ENCODE data around the gene LDLRAD3.
"Not testable (repeated sequence)": the region's sequence is repeated elsewhere in the genome, so short reads cannot be mapped to it uniquely, and the experiment has no call there.

The LDLRAD3 gene

GRCh38 chr11:36177836-36178235 lies 234.0 kb downstream of the LDLRAD3 start:
- DNase-seq = no peak

DNA sequence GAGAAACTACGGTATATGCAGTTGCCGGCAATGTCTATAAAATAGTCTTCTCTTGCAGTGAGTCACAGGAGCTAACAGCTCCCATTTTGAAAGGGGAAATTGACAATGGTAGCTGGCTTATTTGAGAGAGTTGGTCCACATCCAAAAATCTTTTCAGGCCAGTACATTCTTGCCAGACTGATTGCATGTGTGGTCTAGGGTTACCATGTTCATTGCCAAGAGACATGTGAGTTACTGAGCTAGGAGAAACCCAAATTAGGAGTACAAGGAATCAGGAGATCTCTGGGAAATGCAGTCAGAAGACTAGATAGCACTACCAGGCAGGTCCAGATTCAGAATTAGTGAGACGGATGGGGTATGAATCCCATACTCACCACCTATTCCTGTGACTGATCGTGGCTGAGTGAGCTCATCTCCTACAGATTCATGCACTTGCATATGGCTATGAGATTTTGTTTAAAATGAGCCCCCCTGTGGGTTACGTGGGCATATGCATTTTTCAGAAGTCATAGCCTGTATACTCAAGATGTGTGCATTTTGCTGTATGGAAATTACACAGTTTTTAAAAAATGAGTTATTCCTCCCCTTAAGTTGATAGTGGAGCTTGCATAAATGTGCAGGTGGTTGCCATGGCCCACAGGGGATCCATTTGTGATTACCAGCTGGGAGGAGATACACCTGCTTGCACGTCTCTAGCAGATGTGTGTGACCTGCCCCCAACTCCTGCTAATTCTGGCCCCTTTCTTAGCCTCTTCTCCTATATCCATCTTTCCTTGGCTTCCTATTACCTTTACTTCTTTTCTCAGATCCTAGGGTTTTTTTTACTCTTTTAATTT lies 242.7 kb downstream of the LDLRAD3 start:
- no peak for DNase-seq

- no peak for DNase-seq
These were observed 243.8 kb downstream of the LDLRAD3 start for GRCh38 chr11:36187622-36188021.

DNA sequence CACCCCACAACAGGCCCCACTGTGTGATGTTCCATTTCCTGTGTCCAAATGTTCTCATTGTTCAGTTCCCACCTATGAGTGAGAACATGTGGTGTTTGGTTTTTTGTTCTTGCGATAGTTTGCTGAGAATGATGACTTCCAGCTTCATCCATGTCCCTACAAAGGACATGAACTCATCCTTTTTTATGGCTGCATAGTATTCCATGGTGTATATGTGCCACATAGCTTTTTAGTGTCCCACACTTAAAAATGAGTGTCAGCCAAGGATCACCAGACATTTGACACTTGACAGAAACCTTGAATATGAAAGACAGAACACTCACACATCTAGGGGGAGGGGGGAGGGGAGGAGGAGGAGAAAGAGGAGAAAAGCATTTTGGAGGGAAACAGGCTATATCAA lies 245.9 kb downstream of the LDLRAD3 start:
- not testable (repeated sequence) for DNase-seq

DNA sequence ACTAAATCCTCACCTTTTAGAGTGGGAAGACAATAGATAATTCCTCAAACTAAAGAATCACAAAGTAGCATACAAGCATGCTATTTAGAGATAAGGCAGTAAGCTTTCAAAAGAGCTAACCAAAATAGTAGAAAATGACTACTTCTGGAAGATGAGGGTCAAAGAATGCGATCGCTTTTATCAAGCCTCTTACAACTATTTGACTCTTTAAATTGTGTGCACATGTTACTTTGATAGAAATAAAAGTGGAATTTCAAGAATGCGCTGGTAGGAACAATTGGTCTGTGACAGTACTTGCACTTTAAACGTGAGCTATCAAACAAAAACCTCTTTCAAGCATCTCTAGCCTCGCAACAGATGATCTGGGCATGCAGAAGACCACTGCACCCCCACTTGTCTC lies 248.1 kb downstream of the LDLRAD3 start:
- no peak for DNase-seq

DNA sequence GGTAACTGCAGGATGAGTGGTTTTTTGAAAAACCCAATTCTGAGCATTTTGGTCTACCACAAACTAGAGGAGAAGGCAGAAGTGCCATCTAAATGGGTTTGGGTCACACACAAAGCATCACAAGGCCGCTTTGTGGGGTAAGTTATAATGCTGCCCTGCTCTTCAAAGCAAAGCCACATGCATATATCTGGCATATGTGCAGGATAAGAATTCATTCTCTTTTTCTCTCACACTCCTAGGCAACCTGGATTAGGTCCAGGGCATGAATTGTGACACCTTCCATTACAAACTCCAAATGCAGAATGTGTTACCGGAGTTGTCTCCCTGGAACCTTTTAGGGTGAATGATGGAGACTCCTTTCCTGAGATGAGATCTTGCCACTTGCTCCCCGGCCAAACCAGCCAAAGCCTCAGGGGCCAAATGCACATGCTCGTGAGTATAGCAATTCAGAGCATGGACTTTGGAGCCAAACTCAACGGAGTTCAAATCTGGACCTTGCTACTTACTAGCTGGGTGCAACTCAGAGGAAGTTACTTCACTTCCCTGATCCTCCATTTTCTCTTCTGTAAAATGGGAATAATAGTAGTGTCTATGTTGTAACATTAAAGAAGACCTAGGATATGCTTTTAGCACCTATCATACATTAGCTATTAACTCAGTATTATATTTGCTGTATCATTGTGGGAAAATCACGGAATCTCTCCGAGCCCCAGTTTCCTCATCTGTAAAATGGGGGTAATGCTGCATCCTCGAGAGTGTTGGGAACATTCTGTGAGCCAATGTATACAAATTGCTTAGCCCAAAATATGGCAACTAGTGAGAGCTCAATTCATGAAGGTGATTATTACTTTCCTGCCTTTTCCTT lies 248.8 kb downstream of the LDLRAD3 start:
- DNase-seq = no peak

GRCh38 chr11:36193290-36193619 lies 249.4 kb downstream of the LDLRAD3 start:
- DNase-seq = no peak

DNA sequence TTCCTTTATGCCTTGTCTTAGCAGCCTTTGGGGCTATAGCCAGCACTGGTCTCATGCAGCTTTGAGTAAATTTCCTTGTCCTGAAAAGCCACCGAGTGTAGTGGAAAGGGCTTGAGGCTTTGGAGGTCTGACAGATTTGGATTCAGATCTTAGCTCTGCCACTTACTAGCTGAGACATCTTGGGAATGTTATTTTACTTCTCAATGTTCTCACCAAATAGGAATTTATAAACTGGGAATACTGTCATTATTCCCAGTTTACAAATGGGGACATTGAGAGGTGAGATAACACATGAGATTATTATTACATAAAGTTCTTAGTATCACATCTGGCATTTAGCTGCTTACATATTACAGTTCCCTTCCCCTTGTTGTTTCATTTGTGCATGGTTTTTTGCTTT lies 249.9 kb downstream of the LDLRAD3 start:
- DNase-seq = no peak

- DNase-seq = no peak
These were observed 251.9 kb downstream of the LDLRAD3 start for GRCh38 chr11:36195496-36196354.

DNA sequence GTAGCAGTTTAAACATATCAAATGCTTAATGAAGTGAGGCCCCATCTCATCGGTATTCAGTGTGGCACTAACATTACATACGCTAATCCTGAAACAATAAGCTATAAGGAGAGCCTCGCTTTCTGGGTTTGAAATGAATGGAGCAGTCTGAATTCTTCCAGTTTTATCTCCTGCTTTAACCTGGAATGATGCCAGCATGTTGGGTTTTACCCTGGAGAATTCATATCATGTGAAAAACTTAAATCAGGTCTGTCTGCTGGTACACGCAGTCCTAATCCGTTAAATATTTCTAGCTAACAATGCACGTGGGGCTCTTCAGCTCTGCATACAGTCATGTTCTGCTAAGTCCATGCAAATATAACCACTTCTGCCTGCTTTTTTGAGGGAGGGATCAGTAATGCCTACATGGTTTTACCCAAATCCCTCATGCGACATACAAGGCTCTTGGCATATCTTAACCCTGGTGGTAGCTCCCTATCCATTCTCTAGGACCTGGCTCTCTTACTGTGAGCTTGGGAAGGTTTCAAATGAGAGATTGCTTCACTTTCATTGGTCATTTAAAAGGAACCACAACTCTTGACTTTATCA lies 252.6 kb downstream of the LDLRAD3 start:
- no peak for DNase-seq

GRCh38 chr11:36201411-36201810 lies 257.5 kb downstream of the LDLRAD3 start:
- DNase-seq = no peak

DNA sequence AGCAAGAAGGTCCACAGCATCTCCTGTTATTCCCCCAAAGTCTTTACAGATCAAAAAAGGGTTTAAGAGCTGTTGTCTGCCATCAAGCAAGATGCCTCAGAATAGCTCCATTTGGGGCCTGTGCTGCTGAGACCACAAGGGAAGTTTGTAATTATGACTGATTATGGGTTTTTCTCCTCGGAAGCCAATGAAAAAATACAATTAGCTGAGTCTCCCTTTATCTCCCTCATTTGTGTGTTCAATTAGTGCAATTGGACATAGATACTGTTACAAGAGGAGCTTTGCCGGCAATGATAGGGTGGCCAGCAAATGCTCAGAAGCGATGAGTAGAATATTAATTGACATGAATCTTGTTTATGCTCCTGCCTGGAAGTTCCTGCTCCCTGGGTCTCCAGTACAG lies 261.7 kb downstream of the LDLRAD3 start:
- no peak for DNase-seq

DNA sequence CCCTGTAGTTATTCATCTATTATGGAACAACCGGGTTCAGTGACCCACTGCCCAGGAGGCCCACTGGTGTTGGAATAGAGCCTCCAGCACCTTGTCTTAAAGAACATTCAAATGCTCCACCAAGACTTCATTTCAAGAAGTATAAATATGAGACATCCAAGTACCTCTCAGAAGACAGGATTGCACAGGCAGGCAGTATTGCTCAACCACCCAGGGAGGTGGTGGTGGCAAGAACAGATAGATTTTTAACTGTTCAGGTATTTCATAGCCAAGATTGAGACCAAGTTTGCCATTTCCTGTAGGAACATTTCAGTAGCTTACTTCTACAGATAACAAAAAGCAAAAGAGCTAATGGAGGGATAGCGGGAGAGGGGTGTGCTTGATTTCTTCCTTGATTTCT lies 266.7 kb downstream of the LDLRAD3 start:
- DNase-seq = no peak

DNA sequence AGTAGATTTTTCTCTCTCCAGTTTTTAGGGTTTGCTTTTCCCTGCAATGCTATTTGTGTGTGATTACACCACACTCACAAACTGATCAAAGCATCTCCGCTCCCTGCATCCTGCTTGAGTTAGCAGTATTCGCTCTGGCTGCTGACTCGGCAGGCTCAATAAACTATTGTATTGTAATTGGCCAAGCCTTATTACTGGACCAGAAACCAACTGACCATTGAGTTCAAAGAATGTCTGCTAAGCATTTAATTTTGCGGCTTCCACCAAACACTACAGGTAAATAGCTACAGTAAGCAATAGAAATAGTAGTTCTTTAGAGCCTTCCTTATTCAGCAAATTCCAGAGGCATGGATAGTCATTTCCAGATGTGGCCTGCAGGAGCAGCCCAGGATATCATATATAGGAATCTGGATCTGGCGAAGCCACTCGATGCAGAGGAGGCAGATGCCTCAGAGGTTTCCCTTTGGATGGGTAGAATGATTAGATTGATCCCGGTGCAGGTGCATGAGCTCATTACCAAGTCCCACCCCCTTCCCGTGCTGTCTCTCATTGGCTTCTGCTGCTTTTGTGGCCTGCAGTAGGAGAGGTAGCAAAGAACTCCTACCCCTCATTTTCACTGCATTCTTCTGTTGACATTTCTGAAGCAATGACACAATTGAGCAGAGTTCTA lies 268.0 kb downstream of the LDLRAD3 start:
- no peak for DNase-seq

DNA sequence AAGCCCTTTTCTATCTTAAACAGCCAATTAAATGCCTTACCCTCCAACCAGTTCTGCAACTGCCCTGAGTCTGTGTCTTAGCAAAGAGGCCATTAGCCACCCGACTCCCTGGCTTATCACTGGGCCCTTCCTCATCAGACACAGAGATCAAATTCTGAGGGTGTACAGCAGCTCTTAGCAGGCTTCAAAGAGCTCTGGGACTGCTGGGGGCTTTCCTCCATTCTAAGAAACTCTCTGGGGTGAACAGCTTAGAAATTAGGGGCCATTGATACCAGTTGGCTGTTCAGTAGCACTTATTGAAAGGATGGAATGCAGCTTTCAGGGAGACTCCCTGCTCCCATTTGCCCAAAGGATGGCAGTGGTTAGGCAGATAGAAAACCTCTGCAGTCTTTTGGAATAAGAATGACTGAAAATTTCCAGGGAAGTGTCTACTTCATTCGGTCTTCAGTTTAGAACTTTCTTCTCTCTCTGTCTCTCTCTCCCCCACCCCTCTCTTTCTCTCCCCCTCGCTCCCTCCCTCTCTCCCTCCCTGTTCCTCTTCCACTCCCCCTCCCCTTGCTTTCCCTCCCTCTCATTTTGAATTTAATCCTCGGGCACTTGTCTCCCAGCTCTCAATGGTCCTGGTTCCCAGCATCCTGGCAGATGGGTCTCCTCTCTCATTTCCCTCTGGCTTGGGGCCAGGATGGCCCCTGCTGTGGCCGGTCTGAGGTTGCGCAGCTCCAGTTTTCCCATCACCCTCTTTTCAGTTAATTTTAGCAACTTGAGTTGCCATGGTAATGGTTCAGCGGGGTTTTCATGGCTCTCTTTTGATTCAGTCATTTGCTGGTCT lies 268.9 kb downstream of the LDLRAD3 start:
- DNase-seq = no peak

DNA sequence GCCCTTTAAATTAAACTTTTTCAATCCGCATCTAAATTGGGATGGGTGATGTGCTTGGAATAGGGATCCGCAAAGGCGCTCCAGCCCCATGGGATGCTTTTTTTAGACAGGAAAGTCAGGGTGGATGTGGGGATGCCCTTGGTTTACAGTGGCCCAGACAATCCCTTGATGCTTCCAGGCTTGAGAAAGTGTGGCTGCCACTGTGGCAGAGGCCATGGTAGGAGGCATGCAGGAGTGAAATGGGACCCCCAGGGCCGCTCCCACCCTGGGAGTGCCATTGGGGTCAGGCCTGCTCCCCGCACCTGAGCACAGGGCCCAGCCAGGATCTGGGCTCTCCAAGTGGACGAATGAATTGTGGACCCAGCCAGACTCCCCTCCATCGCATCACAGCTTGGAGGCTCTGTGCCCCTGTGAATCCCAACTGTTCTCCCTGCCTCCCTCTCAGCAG lies 269.6 kb downstream of the LDLRAD3 start:
- no peak for DNase-seq

DNA sequence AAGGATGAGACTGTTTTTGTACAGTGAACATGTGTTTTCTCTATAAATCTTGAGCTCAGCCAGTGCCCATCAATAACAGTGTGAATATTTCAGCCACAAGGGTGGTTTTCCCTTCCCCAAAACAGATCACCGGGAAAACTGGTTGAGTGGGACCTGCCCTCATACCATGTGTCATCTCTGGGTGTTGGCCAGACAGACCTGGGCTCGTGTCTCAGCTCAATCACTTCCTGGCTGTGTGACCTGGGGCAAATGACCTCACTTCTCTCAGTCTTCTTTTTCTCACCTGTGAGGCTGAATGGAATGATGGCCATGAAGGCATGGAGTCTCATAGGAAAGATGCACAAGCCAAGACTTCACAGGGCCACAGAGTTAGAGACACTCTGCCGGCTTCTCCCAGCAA lies 270.6 kb downstream of the LDLRAD3 start:
- DNase-seq = no peak

DNA sequence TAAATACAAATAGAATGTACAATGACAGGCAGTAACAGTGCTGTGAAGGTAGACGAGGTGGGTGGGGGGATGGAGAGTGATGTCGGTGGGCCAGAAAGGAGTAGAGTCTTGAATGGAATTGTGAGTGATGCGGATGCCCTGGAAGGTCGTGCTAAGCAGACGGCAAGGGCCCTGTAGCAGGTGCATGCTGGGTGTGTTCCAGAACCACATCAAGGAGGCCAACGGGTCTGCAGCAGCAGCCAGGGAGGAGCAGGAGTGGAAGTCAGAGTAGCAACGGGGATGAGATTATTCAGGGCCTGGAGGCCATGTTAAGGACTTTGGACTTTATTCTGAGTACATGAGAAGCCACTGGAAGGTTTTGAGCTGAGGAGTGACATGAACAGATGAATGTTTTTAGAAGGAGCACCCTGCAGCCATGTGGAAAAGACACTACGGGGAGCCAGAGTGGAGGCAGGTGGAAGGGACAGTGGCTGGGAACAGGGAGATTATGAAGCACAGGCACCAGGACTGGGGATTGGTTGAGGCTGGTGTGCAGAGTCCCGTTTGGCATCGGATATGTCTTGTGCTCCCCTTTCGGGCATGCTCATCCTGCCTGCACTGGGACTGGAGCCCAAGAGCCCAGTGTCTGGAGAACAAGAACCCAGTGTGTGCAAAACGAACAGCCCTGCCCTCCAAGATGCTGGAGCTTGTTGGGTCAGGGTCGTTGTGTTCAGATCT lies 271.3 kb downstream of the LDLRAD3 start:
- DNase-seq = no peak

DNA sequence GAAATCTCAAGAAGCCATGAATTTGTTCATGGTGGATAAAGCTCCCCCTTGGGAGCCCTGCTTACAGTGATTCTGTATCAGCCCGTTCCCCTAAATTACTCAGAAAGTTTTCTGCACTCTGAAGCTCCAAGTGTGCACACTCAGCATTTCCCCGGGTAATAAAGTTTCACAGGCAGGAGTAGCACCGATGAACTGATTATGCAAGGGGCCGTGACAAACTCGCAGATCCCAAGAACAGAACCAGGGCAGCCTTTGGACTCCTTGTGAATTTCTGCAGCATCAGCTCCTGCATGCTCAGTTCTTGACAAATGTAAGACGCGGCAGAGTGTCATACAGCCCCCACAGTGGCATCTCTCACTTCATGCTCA lies 271.8 kb downstream of the LDLRAD3 start:
- no peak for DNase-seq

DNA sequence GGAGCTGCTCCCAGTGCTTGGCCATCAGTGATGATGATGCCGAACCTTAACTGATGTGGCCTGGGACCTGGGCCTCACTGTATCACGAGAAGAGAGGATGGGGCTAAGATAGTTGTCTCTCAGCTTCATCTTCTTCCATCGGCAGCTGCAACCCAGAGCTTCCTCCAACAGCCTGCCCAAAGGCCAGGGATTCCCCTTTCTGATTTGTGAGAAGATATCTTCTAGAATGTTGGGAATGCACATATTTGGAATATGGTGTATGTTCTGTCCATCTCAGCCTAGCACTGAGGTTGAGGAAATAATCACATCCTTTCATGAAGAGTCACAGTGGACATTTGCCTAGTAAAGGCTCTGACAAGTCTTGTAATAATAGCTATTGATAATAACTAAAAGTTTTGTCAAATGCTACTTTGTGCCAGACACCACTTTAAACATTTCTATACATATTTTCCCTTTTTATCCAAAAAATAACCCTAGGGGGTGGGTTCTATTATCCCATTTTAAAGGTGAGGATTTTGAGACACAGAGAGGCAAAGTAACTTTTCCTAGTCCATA lies 272.3 kb downstream of the LDLRAD3 start:
- DNase-seq = no peak

Data from central memory CD4-positive, alpha-beta T cell (primary cell).